ENCODE results near the gene CYP2A6. TPM values are rescaled to one million over a fixed set of nuclear protein-coding genes. Genes with fewer than 3 reads are reported as not detected.
A peak's percentile ranks its signal among the peaks of the same experiment; 100 is the strongest.
"Not testable (repeated sequence)": the region's sequence is repeated elsewhere in the genome, so short reads cannot be mapped to it uniquely, and the experiment has no call there.

The CYP2A6 gene
- total RNA-seq, 2 experiments from 2014 or later: not detected

GRCh38 chr19:40826699-40827385, 23.4 kb downstream of the CYP2A6 start:
- ChIA-PET CTCF (interaction anchor here (1.1 kb wide), 1 partner anchor 110 kb away, joined by 3 read pairs; the partner anchor contains the start of genes COQ8B and ITPKC), POLR2A (interaction anchor here (0.6 kb wide), 1 partner anchor 19 kb away, joined by 3 read pairs; no protein-coding TSS in a partner anchor)
- H3K9me3 Mint-ChIP-seq (ENCODE audit: low read depth); H3K4me3 Mint-ChIP-seq; H3K27me3 Mint-ChIP-seq; H3K36me3 Mint-ChIP-seq (ENCODE audit: low read depth); intact Hi-C loops (cut with DNase I, micrococcal nuclease): not testable (repeated sequence)
- H3K4me1 Mint-ChIP-seq: peaks cover 19% of the 10 kb centered on the region
- peak overlapping the region; percentile 23 for H3K27ac Mint-ChIP-seq
- ATAC-seq (peak; percentile 64), DNase-seq (peak; percentile 49)

GRCh38 chr19:40826312-40826698, 23.9 kb downstream of the CYP2A6 start:
- H3K4me3 Mint-ChIP-seq; DNase-seq; H3K27me3 Mint-ChIP-seq; H3K9me3 Mint-ChIP-seq (ENCODE audit: low read depth); CTCF ChIA-PET; intact Hi-C loops (cut with DNase I, micrococcal nuclease); POLR2A ChIA-PET; ATAC-seq; H3K36me3 Mint-ChIP-seq (ENCODE audit: low read depth): not testable (repeated sequence)
- H3K4me1 Mint-ChIP-seq: peaks cover 19% of the 10 kb centered on the region
- H3K27ac Mint-ChIP-seq: peak overlapping the region; percentile 23

- H3K27me3 Mint-ChIP-seq; H3K36me3 Mint-ChIP-seq (ENCODE audit: low read depth); DNase-seq; CTCF ChIA-PET; H3K9me3 Mint-ChIP-seq (ENCODE audit: low read depth); H3K27ac Mint-ChIP-seq; intact Hi-C loops (cut with DNase I, micrococcal nuclease); POLR2A ChIA-PET; H3K4me3 Mint-ChIP-seq; ATAC-seq: not testable (repeated sequence)
- peaks cover 19% of the 10 kb centered on the region for H3K4me1 Mint-ChIP-seq
Measured at GRCh38 chr19:40825460-40826095, 24.7 kb downstream of the CYP2A6 start.

GRCh38 chr19:40824916-40825315, 25.3 kb downstream of the CYP2A6 start:
- H3K36me3 Mint-ChIP-seq (ENCODE audit: low read depth); H3K4me3 Mint-ChIP-seq; H3K9me3 Mint-ChIP-seq (ENCODE audit: low read depth); intact Hi-C loops (cut with DNase I, micrococcal nuclease); DNase-seq; H3K27me3 Mint-ChIP-seq; H3K27ac Mint-ChIP-seq; ATAC-seq; CTCF ChIA-PET: not testable (repeated sequence)
- peaks cover 19% of the 10 kb centered on the region for H3K4me1 Mint-ChIP-seq
- POLR2A ChIA-PET: interaction anchor here (0.6 kb wide), 1 partner anchor 145 kb away, joined by 3 read pairs; no protein-coding TSS in a partner anchor

- H3K4me3 Mint-ChIP-seq; DNase-seq; H3K36me3 Mint-ChIP-seq (ENCODE audit: low read depth); H3K9me3 Mint-ChIP-seq (ENCODE audit: low read depth); ATAC-seq; POLR2A ChIA-PET; H3K27me3 Mint-ChIP-seq; intact Hi-C loops (cut with DNase I, micrococcal nuclease); H3K27ac Mint-ChIP-seq; CTCF ChIA-PET: not testable (repeated sequence)
- H3K4me1 Mint-ChIP-seq: peaks cover 38% of the 10 kb centered on the region
Measured at GRCh38 chr19:40822704-40823553, 27.3 kb downstream of the CYP2A6 start.

DNA sequence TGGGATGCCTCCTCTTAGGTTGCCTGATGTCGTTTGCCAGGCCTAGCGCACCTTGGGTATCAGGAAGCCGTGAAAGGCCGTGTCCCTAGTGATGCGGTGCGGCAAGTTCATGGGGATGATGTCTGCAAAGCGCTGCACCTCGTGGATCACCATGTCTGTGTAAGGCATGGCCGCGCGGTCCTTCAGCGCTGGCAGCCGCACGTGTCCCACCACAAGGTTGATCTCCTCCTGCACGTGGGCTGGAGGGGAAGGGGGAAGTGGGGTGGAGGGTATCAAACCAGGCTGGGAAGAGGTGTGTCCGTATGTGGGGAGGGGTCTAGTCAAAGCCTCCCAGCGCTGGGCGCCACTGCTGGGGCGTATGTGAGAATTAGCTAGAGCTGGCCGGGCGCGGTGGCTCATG, 28.1 kb downstream of the CYP2A6 start:
- Mint-ChIP-seq H3K4me3 (no peak overlapping the region), H3K27ac (no peak overlapping the region), H3K27me3 (no peaks in the 10 kb centered on the region), H3K4me1 (peaks cover 40% of the 10 kb centered on the region), H3K9me3 (ENCODE audit: low read depth) (no peaks in the 10 kb centered on the region), H3K36me3 (ENCODE audit: low read depth) (peaks cover 4% of the 10 kb centered on the region)
- ATAC-seq: no peak
- POLR2A ChIA-PET: no interaction called here
- DNase-seq: no peak
- intact Hi-C loops (cut with DNase I, micrococcal nuclease): no loop called here
- CTCF ChIA-PET: no interaction called here

GRCh38 chr19:40819479-40820234, 30.6 kb downstream of the CYP2A6 start:
- POLR2A ChIA-PET, H3K27ac Mint-ChIP-seq: not testable (repeated sequence)
- DNase-seq: peak; percentile 78

DNA sequence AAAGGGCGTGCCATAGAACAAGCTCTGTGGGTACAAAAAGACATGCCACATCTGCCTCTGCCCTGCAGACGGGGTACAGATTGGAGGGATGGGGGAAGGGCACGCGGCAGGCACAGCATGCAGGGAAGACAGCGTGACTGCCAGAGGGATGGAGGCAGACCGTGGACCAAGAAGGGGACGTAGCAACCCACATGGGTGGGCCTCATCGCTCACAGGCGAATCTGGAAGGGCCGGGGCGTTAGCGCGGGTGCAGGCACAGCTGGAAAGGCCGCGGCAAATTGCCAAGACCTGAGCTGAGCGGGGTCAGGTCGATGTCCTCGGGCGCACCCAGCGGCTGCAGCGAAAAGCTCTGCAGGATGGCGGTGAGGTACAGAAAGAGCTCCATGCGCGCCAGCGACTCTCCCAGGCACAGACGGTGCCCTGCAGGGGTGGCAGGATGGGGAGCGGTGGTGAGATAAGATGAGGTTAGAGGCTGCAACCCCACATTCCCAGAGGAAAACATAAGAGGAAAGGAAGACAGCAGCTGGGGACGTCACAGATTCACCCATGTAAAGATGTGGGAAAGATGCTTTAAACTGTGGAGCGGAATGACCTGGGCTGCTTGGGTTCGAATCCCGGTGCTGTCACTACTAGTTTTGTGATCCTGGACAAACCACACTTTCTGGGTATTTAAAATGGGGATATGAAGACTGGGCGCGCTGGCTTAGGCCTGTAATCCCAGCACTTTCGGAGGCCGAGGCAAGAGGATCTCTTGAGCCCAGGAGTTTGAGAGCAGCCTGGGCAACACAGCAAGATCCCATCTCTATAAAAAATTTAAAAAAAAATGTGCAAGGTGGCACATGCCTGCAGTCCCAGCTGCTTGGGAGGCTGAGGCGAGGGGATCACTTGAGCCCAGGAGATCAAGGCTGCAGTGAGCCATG, 31.5 kb downstream of the CYP2A6 start:
- H3K27ac Mint-ChIP-seq: peak overlapping the region; percentile 37
- CTCF ChIA-PET: interaction anchor here (0.6 to 3.0 kb wide), 15 partner anchors 11 to 325 kb away, joined by 3 to 50 read pairs (median 4); partner anchors contain the start of genes ACTMAP, EGLN2 and RAB4B
- H3K9me3 Mint-ChIP-seq (ENCODE audit: low read depth); H3K27me3 Mint-ChIP-seq; H3K36me3 Mint-ChIP-seq (ENCODE audit: low read depth); POLR2A ChIA-PET: not testable (repeated sequence)
- intact Hi-C loops (cut with DNase I, micrococcal nuclease): loop anchor here (1.0 kb wide), 4 partner anchors 74 to 156 kb away; no protein-coding TSS in a partner anchor
- H3K4me3 Mint-ChIP-seq: peak overlapping the region; percentile 65
- DNase-seq (peak; percentile 89), ATAC-seq (peak; percentile 97)
- peaks cover 27% of the 10 kb centered on the region for H3K4me1 Mint-ChIP-seq

More at GRCh38 chr19:40819479-40820234, 30.6 kb downstream of the CYP2A6 start:
- H3K4me1 Mint-ChIP-seq: peaks cover 30% of the 10 kb centered on the region
- ATAC-seq; H3K9me3 Mint-ChIP-seq (ENCODE audit: low read depth); H3K36me3 Mint-ChIP-seq (ENCODE audit: low read depth); H3K4me3 Mint-ChIP-seq; H3K27me3 Mint-ChIP-seq: not testable (repeated sequence)
- intact Hi-C loops (cut with DNase I, micrococcal nuclease): loop anchor here (1.0 kb wide), 4 partner anchors 75 to 157 kb away; no protein-coding TSS in a partner anchor
- CTCF ChIA-PET: interaction anchor here (0.6 to 3.0 kb wide), 17 partner anchors 12 to 618 kb away, joined by 3 to 50 read pairs (median 4); partner anchors contain the start of genes ACTMAP and RAB4B

GRCh38 chr19:40815223-40815622, 35.0 kb downstream of the CYP2A6 start:
- ATAC-seq (no peak), DNase-seq (no peak)
- H3K4me3 Mint-ChIP-seq: no peak overlapping the region
- CTCF ChIA-PET: no interaction called here
- POLR2A ChIA-PET: no interaction called here
- peaks cover 47% of the 10 kb centered on the region for H3K4me1 Mint-ChIP-seq
- peaks cover 2% of the 10 kb centered on the region for H3K36me3 Mint-ChIP-seq (ENCODE audit: low read depth)
- H3K27me3 Mint-ChIP-seq: peaks cover 3% of the 10 kb centered on the region
- H3K27ac Mint-ChIP-seq: no peak overlapping the region
- H3K9me3 Mint-ChIP-seq (ENCODE audit: low read depth): no peaks in the 10 kb centered on the region
- intact Hi-C loops (cut with DNase I, micrococcal nuclease): no loop called here

DNA sequence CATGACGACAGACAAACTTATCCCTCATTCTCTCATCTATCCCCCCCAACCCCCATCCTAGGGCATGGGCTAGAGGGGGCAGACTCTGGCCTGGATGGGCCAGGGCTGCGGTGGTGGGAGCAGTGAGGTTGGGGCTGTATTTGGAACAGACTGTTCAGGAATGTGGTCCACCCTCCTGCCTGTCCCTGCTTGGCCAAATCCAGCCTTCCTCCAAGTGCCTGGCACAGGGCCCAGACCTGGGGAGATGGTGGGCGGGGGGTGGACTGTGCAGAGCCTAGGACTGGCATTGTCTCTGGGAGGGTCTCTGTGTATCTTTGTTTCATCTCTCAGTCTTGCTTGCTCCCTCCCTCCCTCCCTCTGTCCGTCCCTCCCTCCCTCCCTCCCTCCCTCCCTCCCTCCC, 37.1 kb downstream of the CYP2A6 start:
- no peak for DNase-seq
- Mint-ChIP-seq H3K4me3 (no peak overlapping the region), H3K27me3 (peaks cover 3% of the 10 kb centered on the region), H3K9me3 (ENCODE audit: low read depth) (no peaks in the 10 kb centered on the region), H3K4me1 (peaks cover 31% of the 10 kb centered on the region), H3K36me3 (ENCODE audit: low read depth) (peaks cover 5% of the 10 kb centered on the region), H3K27ac (no peak overlapping the region)
- intact Hi-C loops (cut with DNase I, micrococcal nuclease): no loop called here
- ATAC-seq: no peak
- ChIA-PET CTCF (no interaction called here), POLR2A (no interaction called here)

Data from activated CD4-positive, alpha-beta T cell treated with anti-CD3 and anti-CD28 coated beads for 36 hours (primary cell).